ENCODE data around the gene CLBA1. TPM values are rescaled to one million over a fixed set of nuclear protein-coding genes. Genes with fewer than 3 reads are reported as not detected.

Gene CLBA1
- total and polyA plus RNA-seq, 2 donors (not counting 1 experiment from before 2014, with no cell fraction given) = 0.63 to 5.5 TPM

DNA sequence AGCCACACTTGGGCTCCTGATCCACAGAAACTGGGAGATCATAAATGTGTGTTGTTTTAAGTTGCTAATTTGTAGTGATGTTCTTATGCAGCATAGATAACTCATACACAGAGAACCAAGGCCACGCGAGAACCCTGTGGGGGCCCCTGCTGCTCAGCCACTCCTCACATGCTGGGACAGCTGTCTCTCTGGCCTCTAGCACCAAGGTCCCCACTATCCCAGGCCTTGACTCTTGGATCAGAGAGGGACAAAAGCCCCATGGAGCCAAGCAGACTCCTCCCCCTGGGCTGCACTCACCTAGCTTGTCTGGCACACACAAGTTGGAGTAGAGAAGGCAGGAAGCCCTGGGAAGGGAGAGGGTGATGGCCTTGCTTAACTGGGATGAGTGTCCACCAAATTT is 49.6 kb upstream of the CLBA1 start:
- Histone ChIP-seq H3K4me2 (replicated peaks; ENCODE audit: low read depth, low read length, poor library complexity, severe bottlenecking) (no peak overlapping the region), H3K27ac (ENCODE audit: low read length in 2 of 2) (no peak overlapping the region), H3K27me3 (replicated peaks in 1 of 4; ENCODE audit: control extremely low read depth in 1 of 4, control insufficient read depth in 3 of 4, insufficient read depth in 4 of 4, low read length in 3 of 4) (peaks cover 0 to 7% (median 2%) of the 10 kb centered on the region in 4 experiments), H2AFZ (ENCODE audit: insufficient read depth, low read depth, low read length, poor library complexity, severe bottlenecking) (no peak overlapping the region), H3K4me3 (ENCODE audit: control extremely low read depth in 1 of 5, extremely low read depth in 1 of 5, insufficient read depth in 1 of 5, low read depth in 2 of 5, low read length in 4 of 5) (no peak overlapping the region), H3K9ac (ENCODE audit: low read length) (no peak overlapping the region), H4K20me1 (ENCODE audit: control insufficient read depth, insufficient read depth, low read length, poor library complexity, severe bottlenecking) (no peaks in the 10 kb centered on the region), H3K4me1 (ENCODE audit: control insufficient read depth in 2 of 2, insufficient read depth in 2 of 2, low read length in 2 of 2) (peaks cover 3 to 16% of the 10 kb centered on the region in 2 donors), H3K79me2 (ENCODE audit: control insufficient read depth, insufficient read depth, low read length) (no peaks in the 10 kb centered on the region), H3K36me3 (replicated peaks in 1 of 2; ENCODE audit: control extremely low read depth in 1 of 2, control insufficient read depth in 1 of 2, extremely low read depth in 1 of 2, insufficient read depth in 2 of 2, low read length in 1 of 2) (peaks cover 0 to 2% of the 10 kb centered on the region in 2 experiments), H3K9me3 (ENCODE audit: control extremely low read depth in 1 of 3, control insufficient read depth in 2 of 3, insufficient read depth in 1 of 3, low read length in 2 of 3) (no peaks in the 10 kb centered on the region)
- H3K4me3 Mint-ChIP-seq = no peak overlapping the region
- H3K9me3 Mint-ChIP-seq (ENCODE audit: insufficient read depth) = no peaks in the 10 kb centered on the region
- ChIA-PET POLR2A (no interaction called here), CTCF (interaction anchor here (0.5 to 5.6 kb wide), 3 partner anchors 41 to 110 kb away, joined by 4 to 34 read pairs (median 4); no protein-coding TSS in a partner anchor)
- no peak for DNase-seq
- H3K27ac Mint-ChIP-seq = no peak overlapping the region
- H3K4me1 Mint-ChIP-seq = peaks cover 10% of the 10 kb centered on the region
- no peak for ATAC-seq (ENCODE audit: low read depth)
- 30% methylated on average over 2 of the region's 2 CpGs for WGBS (ENCODE audit: insufficient coverage)
- TF ChIP-seq EZH2 (IDR thresholded peaks at IDR 0.05; ENCODE audit: borderline replicate concordance, insufficient read depth, low read depth, low read length, poor library complexity, severe bottlenecking) = no peak
- no peak for TF ChIP-seq CTCF (IDR thresholded peaks at IDR 0.05)
- intact Hi-C loops (cut with micrococcal nuclease) = no loop called here
- H3K27me3 Mint-ChIP-seq = peaks cover 4% of the 10 kb centered on the region

DNA sequence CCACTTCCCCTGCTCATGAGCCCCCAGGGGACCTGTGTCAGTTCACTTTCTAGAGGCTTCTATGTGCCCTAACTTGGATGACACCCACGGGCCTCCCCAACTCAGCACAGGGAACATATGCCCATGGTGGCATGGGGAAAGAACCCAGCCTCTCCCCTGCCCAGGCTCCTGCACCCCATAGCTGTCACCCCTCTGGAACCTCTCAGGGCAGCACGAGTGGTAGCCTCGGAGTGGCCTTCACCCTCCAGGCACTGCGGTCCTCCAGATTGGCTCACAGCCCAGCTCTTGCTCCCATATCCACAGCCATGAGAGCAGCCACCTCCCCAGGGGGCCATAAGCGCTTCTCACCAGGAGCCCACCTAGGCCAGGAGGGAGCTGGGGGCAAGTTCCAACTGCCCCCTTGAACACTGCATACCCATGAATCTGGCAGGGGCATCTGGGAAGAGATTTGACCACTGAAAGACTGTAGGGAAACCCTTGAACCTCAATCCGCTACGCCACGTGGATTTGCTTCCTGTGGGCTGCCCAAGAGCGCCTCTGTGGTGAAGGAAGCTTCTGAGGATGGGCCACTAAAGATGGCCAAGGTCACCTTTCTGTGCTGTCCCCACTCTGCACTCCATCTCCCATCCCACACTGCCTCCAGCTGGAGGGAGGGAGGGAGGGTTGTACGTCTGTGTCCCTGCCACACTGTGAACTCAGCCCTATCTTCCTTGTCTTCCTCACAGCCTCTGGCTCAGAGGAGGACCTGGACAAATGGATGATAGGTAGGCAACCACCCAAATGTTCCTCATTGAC is 49.0 kb upstream of the CLBA1 start:
- H3K27ac Mint-ChIP-seq = no peak overlapping the region
- no peaks in the 10 kb centered on the region for H3K9me3 Mint-ChIP-seq (ENCODE audit: insufficient read depth)
- ATAC-seq (ENCODE audit: low read depth) (no peak), DNase-seq (no peak)
- Histone ChIP-seq H2AFZ (ENCODE audit: insufficient read depth, low read depth, low read length, poor library complexity, severe bottlenecking) (no peak overlapping the region), H3K36me3 (replicated peaks in 1 of 2; ENCODE audit: control extremely low read depth in 1 of 2, control insufficient read depth in 1 of 2, extremely low read depth in 1 of 2, insufficient read depth in 2 of 2, low read length in 1 of 2) (peaks cover 0 to 2% of the 10 kb centered on the region in 2 experiments), H3K9ac (ENCODE audit: low read length) (no peak overlapping the region), H3K79me2 (ENCODE audit: control insufficient read depth, insufficient read depth, low read length) (no peaks in the 10 kb centered on the region), H3K4me2 (replicated peaks; ENCODE audit: low read depth, low read length, poor library complexity, severe bottlenecking) (no peak overlapping the region), H3K27ac (ENCODE audit: low read length in 2 of 2) (no peak overlapping the region), H3K27me3 (replicated peaks in 1 of 4; ENCODE audit: control extremely low read depth in 1 of 4, control insufficient read depth in 3 of 4, insufficient read depth in 4 of 4, low read length in 3 of 4) (peaks cover 0 to 7% (median 2%) of the 10 kb centered on the region in 4 experiments), H3K4me1 (ENCODE audit: control insufficient read depth in 2 of 2, insufficient read depth in 2 of 2, low read length in 2 of 2) (peaks cover 3 to 16% of the 10 kb centered on the region in 2 donors), H3K9me3 (ENCODE audit: control extremely low read depth in 1 of 3, control insufficient read depth in 2 of 3, insufficient read depth in 1 of 3, low read length in 2 of 3) (no peaks in the 10 kb centered on the region), H3K4me3 (ENCODE audit: control extremely low read depth in 1 of 5, extremely low read depth in 1 of 5, insufficient read depth in 1 of 5, low read depth in 2 of 5, low read length in 4 of 5) (no peak overlapping the region), H4K20me1 (ENCODE audit: control insufficient read depth, insufficient read depth, low read length, poor library complexity, severe bottlenecking) (no peaks in the 10 kb centered on the region)
- POLR2A ChIA-PET = no interaction called here
- intact Hi-C loops (cut with micrococcal nuclease) = no loop called here
- WGBS (ENCODE audit: insufficient coverage) = 53% methylated on average over 8 of the region's 10 CpGs
- H3K27me3 Mint-ChIP-seq = peaks cover 4% of the 10 kb centered on the region
- H3K4me1 Mint-ChIP-seq = peaks cover 10% of the 10 kb centered on the region
- TF ChIP-seq CTCF (IDR thresholded peaks at IDR 0.05) (no peak), EZH2 (IDR thresholded peaks at IDR 0.05; ENCODE audit: borderline replicate concordance, insufficient read depth, low read depth, low read length, poor library complexity, severe bottlenecking) (no peak)
- CTCF ChIA-PET = interaction anchor here (1.0 to 5.6 kb wide), 3 partner anchors 39 to 150 kb away, joined by 3 to 34 read pairs (median 3); no protein-coding TSS in a partner anchor
- no peak overlapping the region for H3K4me3 Mint-ChIP-seq

All from B cell (primary cell).